Activated T-cell treated with anti-CD3 and anti-CD28 coated beads, Interleukin-2, amount 50 U/mL, for 24 hours (primary cell): ENCODE results near the gene NPTX1.

Source experiments
- DNase-seq: peaks from one replicate; pipeline ENCODE4 v3.0.0-alpha.2; 2020
- H3K27ac Mint-ChIP-seq: 2 replicates; pipeline ENCODE4 v1.8.0; 2020; ENCODE audit warnings: mild to moderate bottlenecking, mixed read lengths
- H3K27me3 Mint-ChIP-seq: 2 replicates; pipeline ENCODE4 v1.8.0; 2020; ENCODE audit warnings: mixed read lengths
- H3K36me3 Mint-ChIP-seq: 2 replicates; pipeline ENCODE4 v1.8.0; 2020; ENCODE audit warnings: low read depth, mixed read lengths
- H3K4me1 Mint-ChIP-seq: 2 replicates; pipeline ENCODE4 v1.8.0; 2020; ENCODE audit warnings: low read depth, mixed read lengths
- H3K4me3 Mint-ChIP-seq: 2 replicates; pipeline ENCODE4 v1.8.0; 2020; ENCODE audit warnings: mild to moderate bottlenecking, moderate library complexity, mixed read lengths
- H3K9me3 Mint-ChIP-seq: 2 replicates; pipeline ENCODE4 v1.8.0; 2020; ENCODE audit warnings: mixed read lengths

The NPTX1 gene

DNA sequence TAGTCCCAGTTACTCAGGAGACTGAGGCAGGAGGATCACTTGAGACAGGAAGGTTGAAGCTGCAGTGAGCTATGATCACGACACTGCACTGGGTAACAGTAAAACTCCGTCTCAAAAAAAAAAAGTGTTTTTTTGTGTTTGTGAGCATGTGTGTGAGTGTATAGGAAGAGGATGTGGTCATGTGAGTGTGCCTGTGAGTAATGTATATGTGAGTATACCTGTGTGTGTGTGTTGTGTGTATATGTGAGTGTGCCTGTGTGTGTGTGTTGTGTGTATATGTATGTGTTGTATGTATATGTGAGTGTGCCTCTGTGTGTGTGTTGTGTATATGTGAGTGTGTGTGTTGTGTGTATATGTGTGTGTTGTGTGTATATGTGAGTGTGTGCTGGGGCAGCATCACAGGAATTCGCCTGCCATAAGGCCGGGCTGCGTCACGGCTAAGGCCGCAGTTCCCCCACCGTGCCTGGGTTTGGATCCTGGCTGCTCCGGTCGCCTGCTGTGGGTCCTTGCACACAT, 21.4 kb upstream of the NPTX1 start:
- no peaks in the 10 kb centered on the region for H3K9me3 Mint-ChIP-seq
- no peaks in the 10 kb centered on the region for H3K36me3 Mint-ChIP-seq
- H3K27me3 Mint-ChIP-seq = peaks cover 41% of the 10 kb centered on the region
- no peak overlapping the region for H3K4me3 Mint-ChIP-seq
- DNase-seq = no peak
- no peak overlapping the region for H3K27ac Mint-ChIP-seq
- H3K4me1 Mint-ChIP-seq = peaks cover 4% of the 10 kb centered on the region

DNA sequence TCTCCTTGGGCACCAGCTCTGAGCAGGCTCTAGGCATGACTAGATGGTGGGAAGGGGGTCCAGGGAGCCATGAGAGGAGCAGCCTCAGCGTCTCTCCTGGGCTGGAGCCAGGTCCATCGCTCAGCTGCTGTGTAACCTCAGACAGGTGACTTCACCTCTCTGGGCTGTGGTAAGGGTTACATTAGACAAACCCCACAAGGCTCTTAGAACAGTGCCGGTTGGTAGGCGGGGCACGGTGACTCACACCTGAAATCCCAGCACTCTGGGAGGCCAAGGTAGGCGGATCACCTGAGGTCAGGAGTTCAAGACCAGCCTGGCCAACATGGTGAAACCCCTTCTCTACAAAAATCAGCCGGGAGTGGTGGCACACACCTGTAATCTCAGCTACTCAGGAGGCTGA, 18.1 kb upstream of the NPTX1 start:
- no peaks in the 10 kb centered on the region for H3K9me3 Mint-ChIP-seq
- H3K27ac Mint-ChIP-seq = no peak overlapping the region
- H3K4me1 Mint-ChIP-seq = peaks cover 4% of the 10 kb centered on the region
- no peak for DNase-seq
- H3K4me3 Mint-ChIP-seq = no peak overlapping the region
- H3K27me3 Mint-ChIP-seq = peaks cover 39% of the 10 kb centered on the region
- no peaks in the 10 kb centered on the region for H3K36me3 Mint-ChIP-seq

- H3K9me3 Mint-ChIP-seq = no peaks in the 10 kb centered on the region
- DNase-seq = no peak
- H3K36me3 Mint-ChIP-seq = no peaks in the 10 kb centered on the region
- no peak overlapping the region for H3K4me3 Mint-ChIP-seq
- H3K4me1 Mint-ChIP-seq = peaks cover 3% of the 10 kb centered on the region
- peaks cover 39% of the 10 kb centered on the region for H3K27me3 Mint-ChIP-seq
- no peak overlapping the region for H3K27ac Mint-ChIP-seq
Observed at GRCh38 chr17:80492343-80493136, 16.1 kb upstream of the NPTX1 start.

DNA sequence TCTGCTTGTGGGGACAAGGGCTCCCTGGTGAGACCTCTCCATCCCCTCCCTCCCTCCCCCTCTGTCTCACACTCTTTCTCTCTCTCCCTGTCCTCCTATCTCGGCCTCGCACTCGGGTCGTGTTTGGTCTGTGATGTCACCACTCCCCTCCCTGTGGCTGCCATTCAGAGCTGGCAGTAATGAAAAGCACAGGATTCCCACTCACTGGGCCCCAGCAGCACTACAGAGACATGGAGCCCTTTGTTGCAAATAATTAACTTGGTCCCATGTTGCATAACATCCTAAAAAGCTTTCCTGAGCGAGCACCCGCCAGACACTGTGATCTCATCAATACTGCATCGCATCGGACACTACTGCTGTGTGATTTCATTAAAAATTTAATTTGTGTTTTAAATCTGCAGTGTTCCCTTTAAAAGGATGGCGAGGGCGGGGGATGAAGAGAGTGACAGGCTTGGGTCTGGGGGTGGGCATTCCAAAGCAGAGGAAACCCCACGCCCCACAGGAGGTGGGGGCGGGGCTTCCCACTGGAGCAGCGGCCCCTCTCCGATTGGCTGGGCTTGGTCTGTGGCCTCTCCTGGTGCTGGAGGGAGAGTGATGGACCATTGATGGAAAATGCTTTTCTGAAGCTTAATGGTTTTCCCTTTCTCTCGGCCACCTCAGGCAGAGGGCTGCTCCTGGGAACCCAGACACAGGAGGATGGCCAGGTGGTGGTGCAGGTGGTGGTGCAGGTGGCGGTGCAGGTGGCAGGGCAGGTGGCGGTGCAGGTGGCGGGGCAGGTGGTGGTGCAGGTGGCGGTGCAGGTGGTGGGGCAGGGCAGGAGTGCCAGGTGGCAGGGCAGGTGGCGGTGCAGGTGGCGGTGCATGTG, 15.3 kb upstream of the NPTX1 start:
- Mint-ChIP-seq H3K4me3 (no peak overlapping the region), H3K36me3 (no peaks in the 10 kb centered on the region), H3K27me3 (peaks cover 47% of the 10 kb centered on the region), H3K27ac (no peak overlapping the region), H3K9me3 (no peaks in the 10 kb centered on the region), H3K4me1 (no peaks in the 10 kb centered on the region)
- DNase-seq = no peak

DNA sequence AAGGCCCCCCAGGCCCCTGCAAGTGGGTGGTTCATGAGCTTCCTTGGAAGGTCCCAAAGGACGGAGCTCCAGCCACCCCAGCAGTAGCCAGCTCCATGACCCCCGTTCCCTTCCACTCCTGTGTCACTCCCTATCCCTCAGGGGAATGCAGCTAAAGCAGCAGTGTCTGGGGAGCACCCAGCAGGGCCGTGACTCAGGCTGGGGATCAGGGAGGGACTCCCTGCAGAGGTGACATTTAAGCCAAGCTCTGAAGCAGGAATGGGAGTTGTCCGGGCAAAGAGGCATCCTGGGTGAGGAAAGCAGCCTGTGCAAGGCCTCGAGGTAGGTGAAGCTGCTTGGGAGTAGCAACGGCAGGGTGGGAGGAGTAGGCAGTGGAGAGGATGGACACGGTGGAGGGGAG, 11.1 kb upstream of the NPTX1 start:
- no peak overlapping the region for H3K4me3 Mint-ChIP-seq
- no peak overlapping the region for H3K27ac Mint-ChIP-seq
- peaks cover 48% of the 10 kb centered on the region for H3K27me3 Mint-ChIP-seq
- no peaks in the 10 kb centered on the region for H3K9me3 Mint-ChIP-seq
- no peak for DNase-seq
- H3K4me1 Mint-ChIP-seq = no peaks in the 10 kb centered on the region
- H3K36me3 Mint-ChIP-seq = no peaks in the 10 kb centered on the region

GRCh38 chr17:80486692-80487091, 10.3 kb upstream of the NPTX1 start:
- H3K27me3 Mint-ChIP-seq = peaks cover 56% of the 10 kb centered on the region

DNA sequence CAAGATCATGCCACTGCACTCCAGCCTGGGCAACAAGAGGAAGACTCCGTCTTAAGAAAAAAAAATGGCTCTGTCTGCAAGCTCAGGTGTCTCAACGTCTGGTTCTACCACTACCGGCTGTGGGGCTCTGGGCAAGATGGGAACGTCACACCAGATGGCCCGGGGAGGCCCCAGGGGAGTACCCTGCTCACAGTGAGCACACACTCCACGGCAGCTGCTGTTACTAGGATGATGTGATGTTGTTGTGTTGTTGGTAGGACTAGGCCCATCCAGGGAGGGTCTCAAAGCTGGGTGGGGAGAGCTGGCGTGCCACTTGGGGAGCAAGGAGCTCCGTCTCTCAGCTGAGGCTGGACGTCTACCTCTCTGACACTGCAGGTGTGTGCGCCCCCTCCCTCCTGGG, 9.4 kb upstream of the NPTX1 start:
- Mint-ChIP-seq H3K4me1 (no peaks in the 10 kb centered on the region), H3K36me3 (no peaks in the 10 kb centered on the region), H3K9me3 (no peaks in the 10 kb centered on the region), H3K27ac (no peak overlapping the region), H3K27me3 (peaks cover 61% of the 10 kb centered on the region), H3K4me3 (no peak overlapping the region)
- no peak for DNase-seq

More at GRCh38 chr17:80486692-80487091, 10.3 kb upstream of the NPTX1 start:
- no peak overlapping the region for H3K4me3 Mint-ChIP-seq
- H3K36me3 Mint-ChIP-seq = no peaks in the 10 kb centered on the region
- no peaks in the 10 kb centered on the region for H3K9me3 Mint-ChIP-seq
- H3K4me1 Mint-ChIP-seq = no peaks in the 10 kb centered on the region
- DNase-seq = no peak
- H3K27ac Mint-ChIP-seq = no peak overlapping the region

- Mint-ChIP-seq H3K4me3 (no peak overlapping the region), H3K27me3 (peaks cover 74% of the 10 kb centered on the region), H3K9me3 (no peaks in the 10 kb centered on the region), H3K27ac (no peak overlapping the region), H3K36me3 (no peaks in the 10 kb centered on the region), H3K4me1 (no peaks in the 10 kb centered on the region)
- DNase-seq = no peak
Observed at GRCh38 chr17:80482555-80483308, 6.3 kb upstream of the NPTX1 start.

DNA sequence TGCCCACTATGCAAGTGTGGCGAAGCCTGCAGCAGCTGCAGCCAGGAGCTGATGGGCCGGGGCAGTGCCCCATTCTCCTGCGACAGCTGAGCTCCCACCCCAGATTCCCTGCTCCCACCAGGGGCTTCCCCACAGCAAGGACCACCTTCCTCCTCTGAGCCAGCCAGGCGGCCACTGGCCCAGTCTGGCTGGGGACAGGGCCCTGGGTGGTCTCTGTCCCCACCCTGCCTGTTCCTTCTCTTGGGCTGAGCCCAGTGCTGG, 5.6 kb upstream of the NPTX1 start:
- H3K27me3 Mint-ChIP-seq = peaks cover 67% of the 10 kb centered on the region
- no peak overlapping the region for H3K27ac Mint-ChIP-seq

DNA sequence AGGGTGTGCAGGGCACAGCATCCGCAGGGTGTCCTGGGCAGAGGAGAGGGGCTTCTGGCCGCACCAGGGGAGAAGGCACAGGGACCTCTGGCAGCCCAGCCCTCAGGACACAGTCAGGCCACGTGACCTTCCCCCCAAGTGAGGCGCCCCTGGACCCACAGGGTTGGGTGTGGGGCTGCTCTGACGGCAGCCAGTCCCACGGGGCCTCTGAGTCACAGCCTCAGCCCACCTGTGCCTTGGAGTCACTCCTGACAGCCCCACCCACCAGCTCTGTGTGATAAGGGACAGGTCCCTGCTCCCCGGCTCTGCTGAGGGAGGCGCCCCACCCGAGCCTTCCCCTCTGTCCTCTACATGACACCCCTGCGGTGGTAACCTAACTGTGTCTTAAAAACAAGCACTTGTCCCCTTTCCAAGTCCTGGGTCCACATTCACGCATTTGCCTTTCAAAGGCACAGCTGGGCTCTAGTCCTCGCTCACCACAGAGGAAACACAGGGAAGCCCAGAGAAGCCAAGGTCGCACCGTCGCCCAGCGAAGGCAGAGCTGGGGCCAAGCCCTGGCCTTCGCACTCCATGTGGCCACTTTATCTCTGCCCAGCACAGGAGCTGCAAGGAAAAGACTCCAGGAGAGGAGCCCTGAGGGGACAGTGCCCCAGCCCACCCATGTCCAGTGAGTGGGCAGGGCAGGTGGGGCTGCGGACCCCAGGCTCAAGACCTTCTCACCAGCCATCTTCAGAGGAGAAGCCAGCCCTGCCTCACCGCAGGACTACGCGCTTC, 5.1 kb upstream of the NPTX1 start:
- H3K4me1 Mint-ChIP-seq = no peaks in the 10 kb centered on the region
- H3K27me3 Mint-ChIP-seq = peaks cover 62% of the 10 kb centered on the region
- no peak overlapping the region for H3K4me3 Mint-ChIP-seq
- DNase-seq = no peak
- no peaks in the 10 kb centered on the region for H3K36me3 Mint-ChIP-seq
- no peaks in the 10 kb centered on the region for H3K9me3 Mint-ChIP-seq
- H3K27ac Mint-ChIP-seq = no peak overlapping the region

More for the DNA sequence above, 5.6 kb upstream of the NPTX1 start:
- Mint-ChIP-seq H3K4me3 (no peak overlapping the region), H3K9me3 (no peaks in the 10 kb centered on the region), H3K4me1 (no peaks in the 10 kb centered on the region), H3K36me3 (no peaks in the 10 kb centered on the region)
- no peak for DNase-seq

DNA sequence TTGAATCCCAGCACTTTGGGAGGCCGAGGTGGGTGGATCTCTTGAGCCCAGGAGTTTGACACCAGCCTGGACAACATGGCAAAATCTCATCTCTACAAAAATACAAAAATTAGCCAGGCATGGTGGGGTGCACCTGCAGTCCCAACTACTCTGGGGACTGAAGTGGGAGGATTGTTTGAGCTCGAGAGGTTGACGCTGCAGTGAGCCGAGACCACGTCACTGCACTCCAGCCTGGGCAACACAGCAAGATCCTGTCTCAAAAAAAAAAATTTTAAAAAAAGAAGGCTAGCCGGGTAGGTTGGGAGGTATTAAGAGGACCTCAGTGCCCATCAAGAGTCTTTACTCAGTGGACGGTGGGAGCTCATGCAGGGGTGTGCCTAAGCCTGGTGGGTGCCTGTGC, 3.8 kb upstream of the NPTX1 start:
- no peak for DNase-seq
- H3K9me3 Mint-ChIP-seq = no peaks in the 10 kb centered on the region
- H3K27ac Mint-ChIP-seq = no peak overlapping the region
- no peak overlapping the region for H3K4me3 Mint-ChIP-seq
- peaks cover 58% of the 10 kb centered on the region for H3K27me3 Mint-ChIP-seq
- H3K4me1 Mint-ChIP-seq = peaks cover 3% of the 10 kb centered on the region
- no peaks in the 10 kb centered on the region for H3K36me3 Mint-ChIP-seq

- no peak overlapping the region for H3K27ac Mint-ChIP-seq
- no peaks in the 10 kb centered on the region for H3K9me3 Mint-ChIP-seq
- no peak overlapping the region for H3K4me3 Mint-ChIP-seq
- no peaks in the 10 kb centered on the region for H3K36me3 Mint-ChIP-seq
- H3K4me1 Mint-ChIP-seq = peaks cover 11% of the 10 kb centered on the region
- H3K27me3 Mint-ChIP-seq = peaks cover 67% of the 10 kb centered on the region
- no peak for DNase-seq
Observed at GRCh38 chr17:80479246-80479566, 2.8 kb upstream of the NPTX1 start.

DNA sequence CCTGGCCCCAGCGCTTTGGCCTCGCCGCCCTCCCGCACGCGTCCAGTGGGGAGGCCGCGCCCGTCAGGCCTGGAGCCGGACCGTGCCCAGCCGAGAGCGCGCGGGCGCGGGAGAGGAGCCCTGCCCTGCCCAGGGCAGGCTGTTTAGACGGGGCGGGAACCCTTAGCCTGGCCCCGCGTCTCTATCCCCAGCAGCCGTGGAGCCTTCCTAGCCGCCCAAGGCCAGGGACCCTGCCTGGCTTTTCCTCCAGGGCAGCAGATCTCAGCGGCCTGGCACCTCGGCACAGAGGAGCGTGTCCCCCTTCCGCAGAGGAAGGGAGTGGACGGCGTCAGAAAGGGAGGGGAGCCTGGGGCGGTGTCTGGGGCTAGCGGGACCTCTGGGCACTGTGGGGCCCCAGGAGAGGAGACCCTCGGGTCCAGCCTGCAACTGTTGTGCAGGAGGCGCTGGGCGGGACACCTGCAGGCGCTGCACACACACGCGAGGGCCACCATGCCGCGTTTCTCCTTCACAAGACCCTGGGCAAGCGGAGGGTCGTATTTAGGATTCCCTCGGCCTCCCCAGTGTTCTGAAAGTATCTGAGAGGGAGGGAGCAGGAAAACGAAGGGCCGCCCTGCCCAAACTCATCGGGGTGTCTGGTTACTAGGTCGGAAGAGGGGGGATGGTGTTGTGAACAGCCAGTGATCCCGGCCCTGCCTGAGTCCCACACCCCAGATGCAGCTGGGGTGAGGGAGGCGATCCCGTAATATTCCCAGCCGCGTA, 2.3 kb upstream of the NPTX1 start:
- Mint-ChIP-seq H3K9me3 (no peaks in the 10 kb centered on the region), H3K27ac (no peak overlapping the region), H3K4me3 (no peak overlapping the region), H3K36me3 (no peaks in the 10 kb centered on the region), H3K27me3 (peaks cover 71% of the 10 kb centered on the region), H3K4me1 (peaks cover 11% of the 10 kb centered on the region)
- DNase-seq = no peak
